DND-41 (cell line): ENCODE data around the gene FBXO3.

Experiments used
- CTCF ChIP-seq: IDR thresholded peaks from 2 replicates; pipeline ENCODE4 v1.5.1; 2012; ENCODE audit warnings: borderline replicate concordance, low read length, moderate library complexity, mild to moderate bottlenecking; ENCODE audit not compliant: poor library complexity, severe bottlenecking; ENCODE audit errors: extremely low read depth
- EZH2 ChIP-seq: IDR thresholded peaks from 3 replicates; pipeline ENCODE4 v1.6.1; 2012; ENCODE audit warnings: borderline replicate concordance, low read depth, mild to moderate bottlenecking, moderate library complexity, low read length, inconsistent platforms; ENCODE audit not compliant: severe bottlenecking

- no peak for TF ChIP-seq CTCF
- TF ChIP-seq EZH2, result no peak
These were observed 81.8 kb downstream of the FBXO3 start for GRCh38 chr11:33692541-33692940.
